GM13977 (cell line): ENCODE results near the gene PIK3C2G.

ENCODE experiments used
- DNase-seq: peaks from one replicate; pipeline ENCODE4 v3.0.0; 2012; ENCODE audit warnings: low spot score
- CTCF ChIP-seq: IDR thresholded peaks from 2 replicates; pipeline ENCODE4 v1.5.1; 2012; ENCODE audit warnings: mild to moderate bottlenecking, control low read depth; ENCODE audit not compliant: insufficient read depth; ENCODE audit errors: extremely low read depth, missing control alignments
- in situ Hi-C: fragments of 300-500 bp; cut with MboI; formaldehyde crosslinking; loops from one replicate; pipeline ENCODE4 v1.12.0; 2022; ENCODE audit warnings: low sequenced_read_pairs, low pct_unique_long_range_greater_than_20kb, mixed read lengths, inconsistent platforms; ENCODE audit not compliant: unreplicated experiment

Gene PIK3C2G

GRCh38 chr12:18383203-18383602 is 121.9 kb downstream of the PIK3C2G start:
- no peak for TF ChIP-seq CTCF
- DNase-seq = no peak
- in situ Hi-C loops = no loop called here

- no peak for TF ChIP-seq CTCF
- no peak for DNase-seq
- in situ Hi-C loops = no loop called here
Measured at GRCh38 chr12:18387706-18388105, 126.4 kb downstream of the PIK3C2G start.

GRCh38 chr12:18389820-18390219 is 128.5 kb downstream of the PIK3C2G start:
- in situ Hi-C loops = no loop called here
- DNase-seq = no peak
- no peak for TF ChIP-seq CTCF

- in situ Hi-C loops = no loop called here
- TF ChIP-seq CTCF = no peak
- DNase-seq = no peak
Measured at GRCh38 chr12:18391151-18391550, 129.8 kb downstream of the PIK3C2G start.

- no peak for DNase-seq
- in situ Hi-C loops = no loop called here
- no peak for TF ChIP-seq CTCF
Measured at GRCh38 chr12:18394742-18395141, 133.4 kb downstream of the PIK3C2G start.

GRCh38 chr12:18400186-18400585 is 138.9 kb downstream of the PIK3C2G start:
- no peak for TF ChIP-seq CTCF
- DNase-seq = no peak
- in situ Hi-C loops = no loop called here
